Gastrocnemius medialis (tissue), 4 donors: Measurements from ENCODE around the gene C17orf114.

Source experiments
- ATAC-seq, 2 donors: fragments of 150-250 bp; one replicate each; pipeline ENCODE4 v1.9.1; 2016
- DNase-seq, 2 donors: peaks; one replicate each; pipeline ENCODE4 v3.0.0-alpha.2; 2019
- H3K27ac ChIP-seq, 4 donors: fragments of 200-600 bp; sonication (generic); 1 replicate in 1 of 4; 2 replicates in 3 of 4; pipeline ENCODE4 v1.5.1; 2016 to 2018; ENCODE audit warnings: mild to moderate bottlenecking in 2 of 4, moderate library complexity in 1 of 4
- H3K27me3 ChIP-seq, 3 donors: fragments of 200-600 bp; sonication (generic) in 2 of 3; 1 replicate in 1 of 3; 2 replicates in 2 of 3; pipeline versions ENCODE4 v1.5.1 to v1.6.0; 2016 to 2019; ENCODE audit warnings: mild to moderate bottlenecking in 1 of 3, moderate library complexity in 1 of 3
- H3K36me3 ChIP-seq, 2 donors: fragments of 200-600 bp; sonication (generic) in 1 of 2; one replicate each; pipeline ENCODE4 v1.5.1; 2017 to 2018
- H3K4me1 ChIP-seq, 2 donors: fragments of 200-600 bp; sonication (generic) in 1 of 2; one replicate each; pipeline ENCODE4 v1.5.1; 2016 to 2017; ENCODE audit warnings: mild to moderate bottlenecking in 2 of 2
- H3K4me3 ChIP-seq, 4 donors: fragments of 200-600 bp; sonication (generic) in 3 of 4; 1 replicate in 1 of 4; 2 replicates in 3 of 4; pipeline ENCODE4 v1.5.1; 2016 to 2019; ENCODE audit warnings: mild to moderate bottlenecking in 2 of 4
- H3K9me3 ChIP-seq, 3 donors: fragments of 200-600 bp; sonication (generic) in 2 of 3; 1 replicate in 1 of 3; 2 replicates in 2 of 3; pipeline ENCODE4 v1.5.1; 2016 to 2019
- CTCF ChIP-seq, 5 experiments: fragments of 450-650 bp in 3 of 5; fragments of 200-600 bp in 2 of 5; sonication (generic) in 2 of 5; IDR thresholded peaks in 4 of 5; conservative IDR thresholded peaks in 1 of 5; 1 replicate in 4 of 5; 2 replicates in 1 of 5; pipeline ENCODE4 v1.5.1; 2016 to 2019; ENCODE audit warnings: antibody characterized with exemption in 5 of 5, mild to moderate bottlenecking in 3 of 5, moderate library complexity in 3 of 5
- POLR2A ChIP-seq, 2 donors: fragments of 450-650 bp; IDR thresholded peaks; one replicate each; pipeline ENCODE4 v1.6.1; 2017; ENCODE audit warnings: antibody characterized with exemption in 2 of 2, mild to moderate bottlenecking in 2 of 2, moderate library complexity in 2 of 2
- in situ Hi-C, 4 donors: fragments of 200-750 bp; cut with MboI; loops; one replicate each; pipeline versions ENCODE4 v1.15.0 to v1.8.0; 2017; ENCODE audit warnings: low sequenced_read_pairs in 4 of 4
- intact Hi-C: fragments of 100-400 bp; cut with DNase I; formaldehyde crosslinking; loops from one replicate; pipeline ENCODE4 v1.15.1; 2023; ENCODE audit warnings: low total_unique reads

C17orf114 gene

DNA sequence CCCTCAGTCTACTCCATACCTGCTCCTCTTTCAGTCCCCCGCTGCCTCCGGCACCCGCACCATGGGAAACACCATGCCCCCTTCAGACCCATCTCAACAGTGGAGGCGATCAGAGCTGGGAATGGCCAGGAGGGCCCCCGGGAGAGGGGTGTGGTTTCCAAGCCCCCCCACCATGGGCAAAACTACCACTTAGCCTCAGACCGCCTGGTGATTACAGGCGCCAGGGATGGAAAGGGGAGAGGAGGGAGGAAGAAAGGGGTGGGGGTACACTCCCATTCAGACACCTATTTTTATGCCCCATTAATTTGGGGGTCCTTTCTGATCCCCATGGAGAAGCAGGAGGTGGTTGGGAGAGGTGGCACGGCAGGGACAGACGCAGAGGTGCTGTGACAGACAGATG lies at the start of gene C17orf114:
TSS of gene C17orf114 (minus strand) at position 101 of the 400 bp plus-strand sequence.
- Histone ChIP-seq H3K36me3 (peaks cover 0 to 24% of the 10 kb centered on the region in 2 donors), H3K9me3 (no peaks in the 10 kb centered on the region), H3K4me3 (no peak within 1 kb of the TSS), H3K27me3 (no peaks in the 10 kb centered on the region), H3K4me1 (peaks cover 0 to 7% of the 10 kb centered on the region in 2 donors), H3K27ac (no peak within 1 kb of the TSS)
- DNase-seq = no peak
- no peak for ATAC-seq
- in situ Hi-C loops = no loop called here
- TF ChIP-seq POLR2A (IDR thresholded peaks at IDR 0.05) (no peak), CTCF (IDR thresholded peaks at IDR 0.05 in 4 of 5, conservative IDR thresholded peaks at IDR 0.05 in 1 of 5) (no peak)
- intact Hi-C loops = no loop called here

DNA sequence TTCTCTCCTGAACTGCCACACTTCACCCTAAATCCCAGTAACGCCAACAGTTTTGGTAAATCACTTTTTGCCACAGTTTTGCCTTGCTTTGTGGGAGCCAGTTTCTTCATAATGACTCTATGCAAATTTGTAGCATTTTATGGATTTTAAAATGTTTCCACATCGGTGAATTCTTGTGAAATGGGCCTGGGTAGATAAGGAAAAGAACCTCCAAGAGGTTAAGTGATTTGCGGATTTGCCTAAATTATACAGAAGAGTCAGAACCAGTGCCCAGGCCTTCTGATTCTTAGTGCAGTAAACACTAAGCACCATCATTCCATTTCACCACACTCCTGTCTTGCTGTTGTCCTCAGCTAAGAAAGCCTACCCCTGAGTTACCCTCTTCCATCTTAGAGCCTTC lies 49.0 kb upstream of the C17orf114 start:
- intact Hi-C loops = no loop called here
- TF ChIP-seq CTCF (IDR thresholded peaks at IDR 0.05 in 4 of 5, conservative IDR thresholded peaks at IDR 0.05 in 1 of 5) = no peak
- TF ChIP-seq POLR2A (IDR thresholded peaks at IDR 0.05) = no peak
- Histone ChIP-seq H3K4me1 (peaks cover 0 to 9% of the 10 kb centered on the region in 2 donors), H3K27me3 (no peaks in the 10 kb centered on the region), H3K27ac (no peak overlapping the region), H3K4me3 (no peak overlapping the region), H3K36me3 (no peaks in the 10 kb centered on the region), H3K9me3 (no peaks in the 10 kb centered on the region)
- no peak for DNase-seq
- ATAC-seq = no peak
- in situ Hi-C loops = no loop called here

- Histone ChIP-seq H3K9me3 (no peaks in the 10 kb centered on the region), H3K4me3 (no peak overlapping the region), H3K27me3 (no peaks in the 10 kb centered on the region), H3K36me3 (no peaks in the 10 kb centered on the region), H3K4me1 (peaks cover 0 to 9% of the 10 kb centered on the region in 2 donors), H3K27ac (no peak overlapping the region)
- DNase-seq (no peak), ATAC-seq (no peak)
- TF ChIP-seq CTCF (IDR thresholded peaks at IDR 0.05 in 4 of 5, conservative IDR thresholded peaks at IDR 0.05 in 1 of 5) (no peak), POLR2A (IDR thresholded peaks at IDR 0.05) (no peak)
- intact Hi-C loops = no loop called here
- in situ Hi-C loops = no loop called here
These were observed 48.1 kb upstream of the C17orf114 start for GRCh38 chr17:4850246-4850645.

DNA sequence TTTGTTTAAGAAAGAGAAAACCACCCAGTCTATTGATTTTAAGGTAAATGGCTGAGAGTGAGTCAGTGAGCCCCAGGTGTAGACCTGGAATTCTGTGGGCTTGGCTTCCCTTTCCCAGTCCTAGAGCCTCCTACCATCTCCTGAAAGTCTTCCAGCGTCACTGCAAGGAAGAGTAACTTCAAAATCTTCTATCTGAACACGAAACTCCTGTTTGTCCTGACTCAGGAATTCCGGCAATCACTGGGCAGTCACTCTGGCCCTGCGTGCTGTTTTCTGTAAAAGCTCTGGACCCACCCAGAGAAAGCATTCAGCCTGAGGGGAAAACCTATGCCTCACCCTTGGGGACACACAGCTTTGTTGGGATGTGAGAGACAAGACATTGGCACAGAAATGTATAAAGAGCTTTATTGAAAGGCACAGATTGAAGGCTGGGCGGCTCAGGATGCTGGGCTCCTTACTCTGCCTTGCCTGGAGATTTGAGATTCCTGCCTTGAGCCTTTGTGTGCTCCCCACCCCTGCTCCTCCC lies 46.9 kb upstream of the C17orf114 start:
- DNase-seq = no peak
- peaks cover 0 to 9% of the 10 kb centered on the region in 2 donors for H3K4me1 ChIP-seq
- intact Hi-C loops = no loop called here
- no peak overlapping the region for H3K4me3 ChIP-seq
- no peaks in the 10 kb centered on the region for H3K27me3 ChIP-seq
- H3K36me3 ChIP-seq = no peaks in the 10 kb centered on the region
- peak overlapping the region in 3 of 4 donors; percentile 23 to 25 (median 25) for H3K27ac ChIP-seq
- H3K9me3 ChIP-seq = no peaks in the 10 kb centered on the region
- TF ChIP-seq CTCF (IDR thresholded peaks at IDR 0.05 in 4 of 5, conservative IDR thresholded peaks at IDR 0.05 in 1 of 5) (no peak), POLR2A (IDR thresholded peaks at IDR 0.05) (no peak)
- ATAC-seq = no peak
- in situ Hi-C loops = no loop called here
